ENCODE measurements around the gene CHCHD3. TPM values are rescaled to one million over a fixed set of nuclear protein-coding genes. Genes with fewer than 3 reads are reported as not detected.

The CHCHD3 gene
- total RNA-seq, 1 donor from 2014 or later, result 71.0 TPM

GRCh38 chr7:132815130-132815529, 266.8 kb downstream of the CHCHD3 start:
- peaks cover 13% of the 10 kb centered on the region for H3K36me3 Mint-ChIP-seq
- peaks cover 4% of the 10 kb centered on the region for H3K4me1 Mint-ChIP-seq (ENCODE audit: unreplicated experiment)
- no peak for TF ChIP-seq CTCF (conservative IDR thresholded peaks at IDR 0.05)
- peaks cover 5% of the 10 kb centered on the region for H3K9me3 Mint-ChIP-seq
- no peak overlapping the region for H3K27ac Mint-ChIP-seq
- H3K27me3 Mint-ChIP-seq, result no peaks in the 10 kb centered on the region
- H3K4me3 Mint-ChIP-seq, result no peak overlapping the region
- DNase-seq (ENCODE audit: extremely low spot score, unreplicated experiment), result no peak

GRCh38 chr7:132810561-132810960, 271.3 kb downstream of the CHCHD3 start:
- no peak overlapping the region for H3K27ac Mint-ChIP-seq
- H3K36me3 Mint-ChIP-seq, result peaks cover 7% of the 10 kb centered on the region
- no peak overlapping the region for H3K4me3 Mint-ChIP-seq
- no peaks in the 10 kb centered on the region for H3K4me1 Mint-ChIP-seq (ENCODE audit: unreplicated experiment)
- no peak for TF ChIP-seq CTCF (conservative IDR thresholded peaks at IDR 0.05)
- no peak for DNase-seq (ENCODE audit: extremely low spot score, unreplicated experiment)
- no peaks in the 10 kb centered on the region for H3K27me3 Mint-ChIP-seq
- H3K9me3 Mint-ChIP-seq, result peaks cover 5% of the 10 kb centered on the region

GRCh38 chr7:132806834-132807233, 275.1 kb downstream of the CHCHD3 start:
- no peaks in the 10 kb centered on the region for H3K27me3 Mint-ChIP-seq
- no peaks in the 10 kb centered on the region for H3K9me3 Mint-ChIP-seq
- no peaks in the 10 kb centered on the region for H3K4me1 Mint-ChIP-seq (ENCODE audit: unreplicated experiment)
- H3K4me3 Mint-ChIP-seq, result no peak overlapping the region
- TF ChIP-seq CTCF (conservative IDR thresholded peaks at IDR 0.05), result no peak
- no peak overlapping the region for H3K27ac Mint-ChIP-seq
- no peaks in the 10 kb centered on the region for H3K36me3 Mint-ChIP-seq
- DNase-seq (ENCODE audit: extremely low spot score, unreplicated experiment), result no peak

GRCh38 chr7:132805766-132806165, 276.1 kb downstream of the CHCHD3 start:
- no peak for DNase-seq (ENCODE audit: extremely low spot score, unreplicated experiment)
- Mint-ChIP-seq H3K4me3 (no peak overlapping the region), H3K27ac (no peak overlapping the region), H3K9me3 (no peaks in the 10 kb centered on the region), H3K4me1 (ENCODE audit: unreplicated experiment) (no peaks in the 10 kb centered on the region), H3K27me3 (no peaks in the 10 kb centered on the region), H3K36me3 (no peaks in the 10 kb centered on the region)
- no peak for TF ChIP-seq CTCF (conservative IDR thresholded peaks at IDR 0.05)

- no peak overlapping the region for H3K27ac Mint-ChIP-seq
- no peak for TF ChIP-seq CTCF (conservative IDR thresholded peaks at IDR 0.05)
- H3K4me3 Mint-ChIP-seq, result no peak overlapping the region
- H3K36me3 Mint-ChIP-seq, result no peaks in the 10 kb centered on the region
- DNase-seq (ENCODE audit: extremely low spot score, unreplicated experiment), result no peak
- no peaks in the 10 kb centered on the region for H3K9me3 Mint-ChIP-seq
- peaks cover 5% of the 10 kb centered on the region for H3K4me1 Mint-ChIP-seq (ENCODE audit: unreplicated experiment)
- no peaks in the 10 kb centered on the region for H3K27me3 Mint-ChIP-seq
These were observed 276.9 kb downstream of the CHCHD3 start for GRCh38 chr7:132804849-132805485.

GRCh38 chr7:132800522-132800921, 281.4 kb downstream of the CHCHD3 start:
- Mint-ChIP-seq H3K27ac (no peak overlapping the region), H3K27me3 (no peaks in the 10 kb centered on the region), H3K4me1 (ENCODE audit: unreplicated experiment) (peaks cover 5% of the 10 kb centered on the region), H3K36me3 (peaks cover 6% of the 10 kb centered on the region), H3K9me3 (no peaks in the 10 kb centered on the region), H3K4me3 (no peak overlapping the region)
- no peak for DNase-seq (ENCODE audit: extremely low spot score, unreplicated experiment)
- no peak for TF ChIP-seq CTCF (conservative IDR thresholded peaks at IDR 0.05)
